Ovary (tissue), 9 donors: ENCODE data around the gene RBM41. TPM values are rescaled to one million over a fixed set of nuclear protein-coding genes. Genes with fewer than 3 reads are reported as not detected.
"Not testable (repeated sequence)": the region's sequence is repeated elsewhere in the genome, so short reads cannot be mapped to it uniquely, and the experiment has no call there.

Source experiments
- DNase-seq, 5 donors: peaks; one replicate each; pipeline ENCODE4 v3.0.0-alpha.2; 2019 to 2020
- H3K27ac ChIP-seq, 2 donors: fragments of 200-600 bp; one replicate each; pipeline versions ENCODE4 v1.5.1 to v1.8.0; 2019 to 2022
- H3K27me3 ChIP-seq: fragments of 200-600 bp; one replicate; pipeline ENCODE4 v1.8.0; 2022
- H3K36me3 ChIP-seq: fragments of 200-600 bp; sonication (generic); one replicate; pipeline ENCODE4 v1.5.1; 2019
- H3K4me1 ChIP-seq: one replicate; pipeline ENCODE4 v1.8.1; 2013; ENCODE audit warnings: mild to moderate bottlenecking, moderate library complexity; ENCODE audit not compliant: insufficient read depth
- H3K4me3 ChIP-seq: fragments of 200-600 bp; sonication (generic); one replicate; pipeline ENCODE4 v1.5.1; 2017
- H3K9me3 ChIP-seq, 2 donors: fragments of 200-600 bp in 1 of 2; sonication (generic) in 1 of 2; one replicate each; pipeline versions ENCODE4 v1.5.1 to v1.8.1; 2013 to 2019; ENCODE audit warnings: mild to moderate bottlenecking in 1 of 2, moderate library complexity in 1 of 2
- CTCF ChIP-seq, 3 donors: fragments of 450-650 bp in 2 of 3; fragments of 200-600 bp in 1 of 3; IDR thresholded peaks; one replicate each; pipeline versions ENCODE4 v1.5.1 to v1.8.0; 2016 to 2022; ENCODE audit warnings: antibody characterized with exemption in 3 of 3, mild to moderate bottlenecking in 1 of 3
- EP300 ChIP-seq: sonication (generic); formaldehyde crosslinking; IDR thresholded peaks from one replicate; pipeline ENCODE4 v1.6.1; 2017; ENCODE audit warnings: antibody characterized with exemption
- POLR2A ChIP-seq: fragments of 450-650 bp; IDR thresholded peaks from one replicate; pipeline ENCODE4 v1.6.1; 2017; ENCODE audit warnings: antibody characterized with exemption, mild to moderate bottlenecking, moderate library complexity
- WGBS, 3 donors: extraction: QIAGEN DNeasy Blood & Tissue Kit in 1 of 3; methylation state at CpG; one replicate each; pipeline versions ENCODE4 v1.1.5 to v1.1.7; 2013 to 2017; 5-methylcytosine and 5-hydroxymethylcytosine counted together
- intact Hi-C, 4 donors: fragments of 100-400 bp; cut with DNase I; formaldehyde crosslinking; loops; one replicate each; pipeline versions ENCODE4 v1.11.0 to v1.15.1; 2022 to 2023
- polyA plus RNA-seq, 2 donors: library from polyadenylated mRNA; stranded (reverse); fragments of 200-250 nt in 1 of 2; fragments of 350-450 nt in 1 of 2; fragmentation: Illumina TruSeq in 1 of 2; extraction: RNeasy Lipid Tissue Mini Kit (QIAGEN cat#74804) in 1 of 2; gene quantifications; one replicate each; pipeline ENCODE4 v1.2.3, GENCODE V29; 2013 to 2014
- total RNA-seq, 7 donors: library from RNA; depleted of rRNA in 2 of 7; stranded (reverse); fragments of >200 nt in 2 of 7; fragmentation: NEBNext Ultra II Directional in 3 of 7; extraction: Animal tissue kit (Norgen Biotek cat#: 25700) in 3 of 7; gene quantifications; one replicate each; pipeline versions ENCODE4 v1.1.0 to v1.2.4, GENCODE V29; 2016 to 2023
- donor health status: DM: no; HTN: no; CAD: no; lungs with moderate emphysema.
- donor health status: DM: no; HTN: no; CAD: no.
- donor health status: Bipolar disorder and iron deficiency.
- donor health status: DM: yes; HTN: yes; CAD: no.
- donor health status: DM: no; HTN: no; CAD: no.
- donor health status: DM: yes; HTN: yes; CAD: no.

The RBM41 gene
- total and polyA plus RNA-seq, 9 donors: 5.4 to 13.6 (median 12.0) TPM

GRCh38 chrX:107076158-107076557 lies 42.5 kb downstream of the RBM41 start:
- no peaks in the 10 kb centered on the region for H3K36me3 ChIP-seq
- intact Hi-C loops: no loop called here
- DNase-seq: no peak
- H3K27ac ChIP-seq: no peak overlapping the region
- TF ChIP-seq EP300 (no peak), CTCF (IDR thresholded peaks at IDR 0.05) (no peak), POLR2A (no peak)
- H3K4me1 ChIP-seq: no peaks in the 10 kb centered on the region
- peaks cover 0 to 3% of the 10 kb centered on the region in 2 donors for H3K9me3 ChIP-seq
- H3K27me3 ChIP-seq: no peaks in the 10 kb centered on the region
- no peak overlapping the region for H3K4me3 ChIP-seq
- 87 to 90% (median 90%) methylated on average over 6 of the region's 6 CpGs for WGBS, 3 donors

DNA sequence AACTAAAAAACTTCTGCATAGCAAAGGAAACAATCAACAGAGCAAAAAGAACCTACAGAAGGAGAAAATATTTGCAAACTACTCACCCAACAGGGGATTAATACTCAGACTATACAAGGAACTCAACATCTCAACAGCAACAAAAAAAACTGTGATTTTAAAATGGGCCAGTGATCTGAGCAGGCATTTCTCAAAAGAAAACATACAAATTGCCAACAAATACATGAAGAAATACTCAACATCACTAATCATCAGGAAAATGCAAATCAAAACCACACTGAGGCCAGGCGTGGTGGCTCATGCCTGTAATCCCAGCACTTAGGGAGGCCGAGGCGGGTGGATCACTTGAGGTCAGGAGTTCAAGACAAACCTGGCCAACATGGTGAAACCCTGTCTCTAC lies 60.9 kb downstream of the RBM41 start:
- H3K27ac ChIP-seq, H3K27me3 ChIP-seq, H3K4me1 ChIP-seq, H3K36me3 ChIP-seq, DNase-seq, H3K9me3 ChIP-seq, H3K4me3 ChIP-seq, intact Hi-C loops: not testable (repeated sequence)
- WGBS, 3 donors: 75 to 84% (median 83%) methylated on average over 3 of the region's 3 CpGs

DNA sequence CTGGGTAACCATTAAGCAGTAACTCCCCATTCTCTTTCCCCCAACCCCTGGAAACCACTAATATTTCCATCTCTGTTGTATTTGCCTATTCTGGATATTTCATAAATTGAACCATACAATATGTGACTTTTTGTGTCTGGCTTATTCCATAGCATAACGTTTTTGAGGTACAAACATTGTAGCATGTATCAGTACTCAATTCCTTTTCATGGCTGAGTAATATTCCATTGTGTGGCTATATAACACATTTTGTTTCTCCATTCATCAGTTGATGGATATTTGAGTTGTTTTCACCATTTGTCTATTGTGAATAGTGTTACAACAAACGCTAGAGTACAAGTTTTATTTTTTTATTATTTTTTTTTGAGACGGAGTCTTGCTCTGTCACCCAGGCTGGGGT lies 63.6 kb downstream of the RBM41 start:
- Histone ChIP-seq H3K4me3 (no peak overlapping the region), H3K27ac (no peak overlapping the region), H3K27me3 (no peaks in the 10 kb centered on the region), H3K9me3 (no peaks in the 10 kb centered on the region), H3K36me3 (no peaks in the 10 kb centered on the region), H3K4me1 (no peaks in the 10 kb centered on the region)
- intact Hi-C loops: no loop called here
- no peak for DNase-seq
- WGBS, 3 donors: 71 to 80% (median 73%) methylated on average over 3 of the region's 3 CpGs
- TF ChIP-seq CTCF (IDR thresholded peaks at IDR 0.05) (no peak), POLR2A (no peak), EP300 (no peak)

DNA sequence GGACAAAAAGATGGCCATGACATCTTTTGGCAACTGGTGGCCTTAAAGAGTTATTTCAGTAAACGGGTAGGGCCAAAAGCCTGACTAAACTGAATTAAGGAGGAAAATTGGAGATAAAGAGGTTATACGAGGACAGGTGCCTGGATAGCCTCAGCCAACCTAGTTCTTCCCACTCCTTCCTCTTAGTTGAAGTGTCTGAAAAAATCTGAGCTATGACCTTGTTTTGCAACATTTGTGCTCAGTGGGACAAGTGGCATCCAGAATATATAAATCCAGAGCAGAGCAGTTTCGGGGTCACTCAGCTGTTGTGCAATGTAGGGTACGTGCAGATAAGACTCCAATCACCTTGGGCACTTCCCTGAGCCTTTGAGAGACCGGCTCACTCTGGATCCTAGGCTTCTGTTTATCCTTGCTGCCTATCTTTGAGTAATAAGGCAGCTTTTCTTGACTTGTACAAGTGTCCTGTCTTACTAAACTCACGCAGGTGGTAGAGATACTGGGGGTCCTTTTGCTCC lies 68.4 kb downstream of the RBM41 start:
- H3K36me3 ChIP-seq: no peaks in the 10 kb centered on the region
- H3K27me3 ChIP-seq: no peaks in the 10 kb centered on the region
- H3K4me1 ChIP-seq: no peaks in the 10 kb centered on the region
- DNase-seq: no peak
- 51 to 55% (median 55%) methylated on average over 6 of the region's 6 CpGs for WGBS, 3 donors
- H3K4me3 ChIP-seq: no peak overlapping the region
- intact Hi-C loops: no loop called here
- no peaks in the 10 kb centered on the region for H3K9me3 ChIP-seq
- H3K27ac ChIP-seq: no peak overlapping the region
- TF ChIP-seq POLR2A (no peak), CTCF (IDR thresholded peaks at IDR 0.05) (no peak), EP300 (no peak)

GRCh38 chrX:107047622-107048021 lies 71.0 kb downstream of the RBM41 start:
- Histone ChIP-seq H3K36me3 (no peaks in the 10 kb centered on the region), H3K9me3 (no peaks in the 10 kb centered on the region), H3K27ac (no peak overlapping the region), H3K27me3 (no peaks in the 10 kb centered on the region), H3K4me1 (no peaks in the 10 kb centered on the region), H3K4me3 (no peak overlapping the region)
- WGBS, 3 donors: 34 to 48% (median 40%) methylated on average over 1 of the region's 1 CpG
- TF ChIP-seq POLR2A (no peak), EP300 (no peak), CTCF (IDR thresholded peaks at IDR 0.05) (no peak)
- intact Hi-C loops: no loop called here
- no peak for DNase-seq
